Ovary (tissue), 3 donors: ENCODE measurements around the gene ARID5B.

Experiments
- CTCF ChIP-seq, 3 donors: fragments of 450-650 bp in 2 of 3; fragments of 200-600 bp in 1 of 3; IDR thresholded peaks; one replicate each; pipeline versions ENCODE4 v1.5.1 to v1.8.0; 2016 to 2022; ENCODE audit warnings: antibody characterized with exemption in 3 of 3, mild to moderate bottlenecking in 1 of 3
- POLR2A ChIP-seq: fragments of 450-650 bp; IDR thresholded peaks from one replicate; pipeline ENCODE4 v1.6.1; 2017; ENCODE audit warnings: antibody characterized with exemption, mild to moderate bottlenecking, moderate library complexity
- donor health status: DM: no; HTN: no; CAD: no.

DNA sequence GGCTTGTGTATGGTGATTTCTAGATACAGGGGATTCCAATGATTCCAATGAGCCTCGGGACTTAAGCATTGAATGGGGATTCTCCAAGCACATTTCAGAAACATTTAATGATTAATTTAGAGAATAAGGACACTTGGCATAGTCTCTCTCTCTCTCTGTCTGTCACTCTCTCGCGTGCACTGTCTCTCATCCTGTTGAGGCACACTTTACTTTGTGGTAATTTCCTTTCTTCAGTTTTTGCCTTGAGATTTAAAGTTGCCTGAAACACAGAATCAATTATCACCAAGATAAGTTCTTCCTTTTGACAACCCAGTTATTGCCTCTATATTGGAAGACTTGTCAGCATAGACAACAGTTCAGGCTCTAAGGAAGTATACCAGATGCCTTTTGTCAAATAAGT, 131.6 kb downstream of the ARID5B start:
- no peak for TF ChIP-seq CTCF (IDR thresholded peaks at IDR 0.05)
- no peak for TF ChIP-seq POLR2A
